HAP-1 (cell line): Measurements from ENCODE around the gene FGF16.
A peak's percentile ranks its signal among the peaks of the same experiment; 100 is the strongest.

Experiments
- DNase-seq, 2 experiments: peaks; one replicate each; pipeline ENCODE4 v3.0.0-alpha.2; 2016 to 2020; ENCODE audit warnings: low spot score in 2 of 2
- H3K27me3 ChIP-seq: fragments of 250-450 bp; sonication (Bioruptor Pico); 2 replicates; pipeline ENCODE4 v1.5.1; 2020; ENCODE audit warnings: low read depth, mild to moderate bottlenecking, moderate library complexity
- H3K36me3 ChIP-seq: fragments of 250-450 bp; sonication (Bioruptor Pico); replicated peaks from 2 replicates; pipeline ENCODE4 v1.5.1; 2020; ENCODE audit warnings: mild to moderate bottlenecking
- H3K4me1 ChIP-seq: fragments of 250-450 bp; sonication (Bioruptor Pico); 2 replicates; pipeline ENCODE4 v1.5.1; 2020; ENCODE audit warnings: mild to moderate bottlenecking
- H3K4me3 ChIP-seq: fragments of 250-450 bp; sonication (Bioruptor Pico); 2 replicates; pipeline ENCODE4 v1.5.1; 2020; ENCODE audit warnings: mild to moderate bottlenecking, moderate library complexity
- H3K9me3 ChIP-seq: fragments of 250-450 bp; sonication (Bioruptor Pico); 2 replicates; pipeline ENCODE4 v1.5.1; 2020; ENCODE audit warnings: mild to moderate bottlenecking, moderate library complexity
- in situ Hi-C: fragments of 300-500 bp; cut with MboI; formaldehyde crosslinking; loops from 3 replicates; pipeline ENCODE4 v1.14.3; 2020; ENCODE audit warnings: low sequenced_read_pairs, inconsistent platforms, mixed read lengths

FGF16 gene

GRCh38 chrX:77436271-77436670, 10.9 kb upstream of the FGF16 start:
- in situ Hi-C loops = no loop called here
- Histone ChIP-seq H3K27me3 (no peaks in the 10 kb centered on the region), H3K36me3 (no peaks in the 10 kb centered on the region), H3K4me3 (no peak overlapping the region), H3K9me3 (no peaks in the 10 kb centered on the region), H3K4me1 (0 out of 2 replicates have a peak, but pooled peaks cover 2% of the 10 kb centered on the region)
- DNase-seq = no peak

GRCh38 chrX:77436682-77437081, 10.5 kb upstream of the FGF16 start:
- in situ Hi-C loops = no loop called here
- Histone ChIP-seq H3K4me3 (no peak overlapping the region), H3K27me3 (no peaks in the 10 kb centered on the region), H3K4me1 (no peaks in the 10 kb centered on the region), H3K36me3 (no peaks in the 10 kb centered on the region), H3K9me3 (no peaks in the 10 kb centered on the region)
- DNase-seq = no peak

- in situ Hi-C loops = no loop called here
- DNase-seq = no peak
- no peaks in the 10 kb centered on the region for H3K27me3 ChIP-seq
Observed at GRCh38 chrX:77440330-77440729, 6.9 kb upstream of the FGF16 start.

GRCh38 chrX:77441033-77441432, 6.2 kb upstream of the FGF16 start:
- in situ Hi-C loops = no loop called here

More at GRCh38 chrX:77440330-77440729, 6.9 kb upstream of the FGF16 start:
- no peaks in the 10 kb centered on the region for H3K36me3 ChIP-seq
- no peaks in the 10 kb centered on the region for H3K4me1 ChIP-seq
- H3K9me3 ChIP-seq = no peaks in the 10 kb centered on the region
- no peak overlapping the region for H3K4me3 ChIP-seq

GRCh38 chrX:77441479-77441878, 5.7 kb upstream of the FGF16 start:
- Histone ChIP-seq H3K27me3 (no peaks in the 10 kb centered on the region), H3K4me1 (no peaks in the 10 kb centered on the region), H3K4me3 (no peak overlapping the region), H3K9me3 (no peaks in the 10 kb centered on the region), H3K36me3 (no peaks in the 10 kb centered on the region)
- no peak for DNase-seq
- in situ Hi-C loops = no loop called here

More at GRCh38 chrX:77441033-77441432, 6.2 kb upstream of the FGF16 start:
- H3K27me3 ChIP-seq = no peaks in the 10 kb centered on the region
- H3K4me1 ChIP-seq = no peaks in the 10 kb centered on the region
- H3K36me3 ChIP-seq = no peaks in the 10 kb centered on the region
- no peak overlapping the region for H3K4me3 ChIP-seq
- no peak for DNase-seq
- H3K9me3 ChIP-seq = no peaks in the 10 kb centered on the region

GRCh38 chrX:77442728-77443127, 4.5 kb upstream of the FGF16 start:
- Histone ChIP-seq H3K27me3 (no peaks in the 10 kb centered on the region), H3K4me1 (no peaks in the 10 kb centered on the region), H3K4me3 (no peak overlapping the region), H3K9me3 (no peaks in the 10 kb centered on the region), H3K36me3 (no peaks in the 10 kb centered on the region)
- DNase-seq = no peak
- in situ Hi-C loops = no loop called here

GRCh38 chrX:77444075-77444474, 3.1 kb upstream of the FGF16 start:
- H3K4me1 ChIP-seq = no peaks in the 10 kb centered on the region
- no peaks in the 10 kb centered on the region for H3K27me3 ChIP-seq
- no peaks in the 10 kb centered on the region for H3K9me3 ChIP-seq
- in situ Hi-C loops = no loop called here
- no peak overlapping the region for H3K4me3 ChIP-seq
- no peaks in the 10 kb centered on the region for H3K36me3 ChIP-seq
- DNase-seq = no peak

GRCh38 chrX:77444545-77444944, 2.6 kb upstream of the FGF16 start:
- in situ Hi-C loops = no loop called here
- Histone ChIP-seq H3K27me3 (no peaks in the 10 kb centered on the region), H3K4me3 (no peak overlapping the region), H3K4me1 (no peaks in the 10 kb centered on the region), H3K9me3 (no peaks in the 10 kb centered on the region), H3K36me3 (no peaks in the 10 kb centered on the region)
- no peak for DNase-seq

- no peaks in the 10 kb centered on the region for H3K9me3 ChIP-seq
- H3K4me1 ChIP-seq = no peaks in the 10 kb centered on the region
- in situ Hi-C loops = no loop called here
- H3K36me3 ChIP-seq = no peaks in the 10 kb centered on the region
- DNase-seq = peak in 1 of 2 experiments; percentile 10
- H3K4me3 ChIP-seq = no peak overlapping the region
- H3K27me3 ChIP-seq = no peaks in the 10 kb centered on the region
Observed at GRCh38 chrX:77446029-77446585, 1.1 kb upstream of the FGF16 start.

GRCh38 chrX:77447653-77448569, 722 bp downstream of the FGF16 start:
- in situ Hi-C loops = no loop called here
- Histone ChIP-seq H3K27me3 (no peaks in the 10 kb centered on the region), H3K4me1 (no peaks in the 10 kb centered on the region), H3K4me3 (no peak overlapping the region), H3K9me3 (no peaks in the 10 kb centered on the region), H3K36me3 (no peaks in the 10 kb centered on the region)
- DNase-seq = no peak

- Histone ChIP-seq H3K36me3 (no peaks in the 10 kb centered on the region), H3K4me3 (no peak overlapping the region), H3K4me1 (no peaks in the 10 kb centered on the region), H3K9me3 (no peaks in the 10 kb centered on the region), H3K27me3 (no peaks in the 10 kb centered on the region)
- DNase-seq = no peak
- in situ Hi-C loops = no loop called here
Observed at GRCh38 chrX:77450415-77450814, 3.2 kb downstream of the FGF16 start.

GRCh38 chrX:77450996-77451395, 3.8 kb downstream of the FGF16 start:
- no peak for DNase-seq
- in situ Hi-C loops = no loop called here
- Histone ChIP-seq H3K27me3 (no peaks in the 10 kb centered on the region), H3K36me3 (no peaks in the 10 kb centered on the region), H3K9me3 (no peaks in the 10 kb centered on the region), H3K4me3 (no peak overlapping the region), H3K4me1 (no peaks in the 10 kb centered on the region)

GRCh38 chrX:77453190-77453589, 6.0 kb downstream of the FGF16 start:
- Histone ChIP-seq H3K27me3 (no peaks in the 10 kb centered on the region), H3K9me3 (no peaks in the 10 kb centered on the region), H3K4me1 (no peaks in the 10 kb centered on the region), H3K36me3 (no peaks in the 10 kb centered on the region), H3K4me3 (no peak overlapping the region)
- in situ Hi-C loops = no loop called here
- DNase-seq = no peak

GRCh38 chrX:77455437-77455836, 8.2 kb downstream of the FGF16 start:
- Histone ChIP-seq H3K4me3 (no peak overlapping the region), H3K27me3 (no peaks in the 10 kb centered on the region), H3K4me1 (no peaks in the 10 kb centered on the region), H3K36me3 (no peaks in the 10 kb centered on the region), H3K9me3 (no peaks in the 10 kb centered on the region)
- DNase-seq = no peak
- in situ Hi-C loops = no loop called here
